ENCODE results near the gene POLR2E.

The POLR2E gene

DNA sequence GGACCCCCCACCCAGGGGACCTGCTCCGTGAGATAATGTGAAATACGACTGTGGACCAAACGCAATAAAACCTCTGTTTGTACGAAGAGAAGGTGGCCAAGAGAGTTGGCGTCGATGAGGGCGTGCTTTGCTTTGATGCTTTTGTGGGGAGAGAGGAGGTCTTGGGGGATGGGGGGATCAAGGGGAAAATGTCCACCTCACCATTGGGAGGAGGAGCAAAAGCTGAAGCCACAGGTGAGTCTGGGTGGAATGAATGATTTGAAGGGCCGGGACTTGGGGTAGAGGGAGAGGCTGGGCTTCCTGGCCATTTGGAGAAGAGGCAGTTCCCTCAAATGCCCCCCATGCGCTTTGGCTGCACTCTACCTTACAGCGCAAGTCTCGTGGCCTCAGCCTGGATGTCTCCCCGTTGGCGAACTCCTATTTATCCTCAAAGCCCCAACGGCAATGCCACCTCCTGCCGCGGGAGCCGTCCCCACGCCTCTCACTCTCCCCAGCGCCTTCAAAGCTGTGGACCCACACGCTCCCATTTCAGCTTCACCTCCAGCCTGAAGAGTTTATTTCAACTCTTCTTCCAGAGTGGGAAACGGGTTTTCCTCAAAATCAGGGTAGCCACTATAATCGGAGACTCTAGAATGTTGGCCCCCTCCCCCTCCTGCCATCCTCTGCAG is 56.1 kb downstream of the POLR2E start:
- H3K4me1 ChIP-seq (ENCODE audit: control insufficient read depth in 1 of 2, insufficient read depth in 2 of 2, low read length in 2 of 2) = peaks cover 3 to 8% of the 10 kb centered on the region in 2 experiments
- peaks cover 41 to 44% of the 10 kb centered on the region in 2 experiments for H3K36me3 ChIP-seq (ENCODE audit: control insufficient read depth in 1 of 2, insufficient read depth in 2 of 2, low read length in 2 of 2)
- H2BK120ac ChIP-seq (ENCODE audit: insufficient read depth, low read length, poor library complexity) = no peak overlapping the region
- no peak overlapping the region for H3K18ac ChIP-seq (ENCODE audit: low read length)
- no peaks in the 10 kb centered on the region for H3K79me2 ChIP-seq (ENCODE audit: control insufficient read depth, insufficient read depth, low read length, poor library complexity)
- H3K4me3 ChIP-seq (ENCODE audit: low read depth, low read length) = no peak overlapping the region
- H2BK12ac ChIP-seq (ENCODE audit: low read length) = no peak overlapping the region
- no peak overlapping the region for H4K8ac ChIP-seq (ENCODE audit: low read depth, low read length)
- no peaks in the 10 kb centered on the region for H3K79me1 ChIP-seq (ENCODE audit: low read length)
- no CpG with 5 or more reads among the region's 22 CpGs for WGBS (ENCODE audit: extremely low coverage, insufficient coverage, insufficient read length)
- no peak overlapping the region for H4K91ac ChIP-seq (ENCODE audit: low read depth, low read length)
- peak overlapping the region; percentile 2 for H4K12ac ChIP-seq (ENCODE audit: low read depth, low read length)
- H3K9ac ChIP-seq (ENCODE audit: low read length) = no peak overlapping the region
- no peak overlapping the region for H2BK5ac ChIP-seq (ENCODE audit: low read depth, low read length, poor library complexity)
- peak overlapping the region; percentile 49 for H3K4me2 ChIP-seq (ENCODE audit: low read length)
- H2AK5ac ChIP-seq (ENCODE audit: low read length) = no peak overlapping the region
- H3K4ac ChIP-seq (ENCODE audit: low read depth, low read length) = no peak overlapping the region
- H3K14ac ChIP-seq (ENCODE audit: low read length) = no peak overlapping the region
- peak in 1 of 2 donors; percentile 40 for DNase-seq
- H3K27ac ChIP-seq (ENCODE audit: low read depth, low read length) = peak overlapping the region; percentile 28
- H3K23ac ChIP-seq (ENCODE audit: low read length) = no peak overlapping the region
- H3K27me3 ChIP-seq (ENCODE audit: insufficient read depth, low read length) = no peaks in the 10 kb centered on the region
- H2AFZ ChIP-seq (ENCODE audit: insufficient read depth, low read length, poor library complexity) = no peak overlapping the region
- H3K9me3 ChIP-seq (ENCODE audit: insufficient read depth, low read depth, low read length) = no peaks in the 10 kb centered on the region

DNA sequence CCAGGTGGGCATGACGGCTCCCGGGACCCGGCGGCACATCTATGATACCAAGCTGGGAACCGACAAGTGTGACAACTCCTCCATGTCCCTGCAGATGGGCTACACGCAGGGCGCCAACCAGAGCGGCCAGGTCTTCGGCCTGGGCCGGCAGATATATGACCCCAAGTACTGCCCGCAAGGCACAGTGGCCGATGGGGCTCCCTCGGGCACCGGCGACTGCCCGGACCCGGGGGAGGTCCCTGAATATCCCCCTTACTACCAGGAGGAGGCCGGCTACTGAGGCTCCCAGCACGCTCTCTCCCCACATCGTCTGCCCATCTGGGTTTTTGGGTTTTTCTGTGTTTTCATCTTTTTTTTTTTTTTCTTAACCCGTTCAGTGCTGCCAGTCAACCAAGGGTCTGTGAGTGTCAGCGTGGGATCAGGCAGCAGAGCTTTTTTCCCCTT is 57.5 kb downstream of the POLR2E start:
- Histone ChIP-seq H2BK120ac (ENCODE audit: insufficient read depth, low read length, poor library complexity) (no peak overlapping the region), H2BK12ac (ENCODE audit: low read length) (no peak overlapping the region), H3K18ac (ENCODE audit: low read length) (no peak overlapping the region), H3K4me3 (ENCODE audit: low read depth, low read length) (no peak overlapping the region), H3K27me3 (ENCODE audit: insufficient read depth, low read length) (no peaks in the 10 kb centered on the region), H3K23ac (ENCODE audit: low read length) (no peak overlapping the region), H3K9me3 (ENCODE audit: insufficient read depth, low read depth, low read length) (no peaks in the 10 kb centered on the region), H2AFZ (ENCODE audit: insufficient read depth, low read length, poor library complexity) (no peak overlapping the region), H2AK5ac (ENCODE audit: low read length) (no peak overlapping the region), H3K79me1 (ENCODE audit: low read length) (no peaks in the 10 kb centered on the region), H4K8ac (ENCODE audit: low read depth, low read length) (no peak overlapping the region), H3K4me2 (ENCODE audit: low read length) (no peak overlapping the region), H3K36me3 (ENCODE audit: control insufficient read depth in 1 of 2, insufficient read depth in 2 of 2, low read length in 2 of 2) (peaks cover 47 to 48% of the 10 kb centered on the region in 2 experiments), H4K12ac (ENCODE audit: low read depth, low read length) (no peak overlapping the region), H3K4me1 (ENCODE audit: control insufficient read depth in 1 of 2, insufficient read depth in 2 of 2, low read length in 2 of 2) (peaks cover 3 to 8% of the 10 kb centered on the region in 2 experiments), H2BK5ac (ENCODE audit: low read depth, low read length, poor library complexity) (no peak overlapping the region), H4K91ac (ENCODE audit: low read depth, low read length) (no peak overlapping the region), H3K79me2 (ENCODE audit: control insufficient read depth, insufficient read depth, low read length, poor library complexity) (no peaks in the 10 kb centered on the region), H3K14ac (ENCODE audit: low read length) (no peak overlapping the region), H3K4ac (ENCODE audit: low read depth, low read length) (no peak overlapping the region), H3K9ac (ENCODE audit: low read length) (no peak overlapping the region), H3K27ac (ENCODE audit: low read depth, low read length) (no peak overlapping the region)
- no CpG with 5 or more reads among the region's 22 CpGs for WGBS (ENCODE audit: extremely low coverage, insufficient coverage, insufficient read length)
- DNase-seq = no peak

All from trophoblast cell (in vitro differentiated cells and primary cell).